Right cardiac atrium (tissue), 5 donors: Measurements from ENCODE around the gene PCDHGB5. TPM values are rescaled to one million over a fixed set of nuclear protein-coding genes. Genes with fewer than 3 reads are reported as not detected.
"Not testable (repeated sequence)": the region's sequence is repeated elsewhere in the genome, so short reads cannot be mapped to it uniquely, and the experiment has no call there.

Experiments
- ATAC-seq, 2 donors: fragments of 200-7000 bp; cut with Tn5 transposase; one replicate each; pipeline versions ENCODE4 v1.8.0 to v1.9.1; 2020; ENCODE audit warnings: moderate library complexity in 2 of 2, mild to moderate bottlenecking in 1 of 2
- DNase-seq, 3 donors: peaks; one replicate each; pipeline ENCODE4 v3.0.0-alpha.2; 2020
- H3K27ac ChIP-seq: one replicate; pipeline ENCODE4 v1.5.1; 2013; ENCODE audit warnings: mild to moderate bottlenecking, low read length, control low read depth, moderate library complexity
- H3K27me3 ChIP-seq: one replicate; pipeline ENCODE4 v1.6.1; 2013; ENCODE audit not compliant: control insufficient read depth, insufficient read depth
- H3K4me1 ChIP-seq: one replicate; pipeline ENCODE4 v1.6.1; 2013; ENCODE audit warnings: low read length; ENCODE audit not compliant: control insufficient read depth, insufficient read depth
- H3K4me3 ChIP-seq: one replicate; pipeline ENCODE4 v1.5.1; 2013; ENCODE audit warnings: low read length, control low read depth
- H3K9me3 ChIP-seq: one replicate; pipeline ENCODE4 v1.6.1; 2013; ENCODE audit warnings: low read length; ENCODE audit not compliant: control insufficient read depth
- WGBS: extraction: QIAGEN DNeasy Blood & Tissue Kit; methylation state at CpG from one replicate; pipeline ENCODE4 v1.1.7; 2013; 5-methylcytosine and 5-hydroxymethylcytosine counted together
- intact Hi-C, 4 donors: fragments of 100-400 bp; cut with DNase I; formaldehyde crosslinking; loops; one replicate each; pipeline versions ENCODE4 v1.11.0 to v1.14.0; 2022 to 2023
- polyA plus RNA-seq: library from polyadenylated mRNA; stranded (reverse); fragments of 200-250 nt; gene quantifications from one replicate; pipeline ENCODE4 v1.2.3, GENCODE V29; 2013
- total RNA-seq, 4 donors: library from RNA; stranded (reverse); fragmentation: NEBNext Ultra II Directional; extraction: Animal tissue kit (Norgen Biotek cat#: 25700); gene quantifications; one replicate each; pipeline ENCODE4 v1.2.1, GENCODE V29; 2021
- donor health status: healthy with polysubstance abuse.
- donor health status: DM: no; HTN: yes; CAD: no.
- donor health status: DM: no; HTN: no; CAD: no.
- donor health status: DM: no; HTN: yes; CAD: no; lungs with severe emphysema.
- donor health status: DM: yes; HTN: yes; CAD: no.

Gene PCDHGB5
- total and polyA plus RNA-seq, 5 donors: 3.3 to 8.6 (median 6.6) TPM

DNA sequence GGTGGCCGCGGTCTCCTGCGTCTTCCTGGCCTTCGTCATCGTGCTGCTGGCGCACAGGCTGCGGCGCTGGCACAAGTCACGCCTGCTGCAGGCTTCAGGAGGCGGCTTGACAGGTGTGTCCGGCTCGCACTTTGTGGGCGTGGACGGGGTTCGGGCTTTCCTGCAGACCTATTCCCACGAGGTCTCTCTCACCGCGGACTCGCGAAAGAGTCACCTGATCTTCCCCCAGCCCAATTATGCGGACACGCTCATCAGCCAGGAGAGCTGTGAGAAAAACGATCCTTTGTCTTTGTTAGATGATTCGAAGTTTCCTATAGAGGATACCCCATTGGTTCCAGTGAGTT, 17.5 kb downstream of the PCDHGB5 start:
- H3K27me3 ChIP-seq, ATAC-seq, H3K4me1 ChIP-seq, H3K9me3 ChIP-seq, H3K27ac ChIP-seq, DNase-seq, H3K4me3 ChIP-seq: not testable (repeated sequence)
- WGBS: 29% methylated on average over 24 of the region's 24 CpGs
- intact Hi-C loops: loop anchor here in 2 of 4 donors (5.0 to 10.0 kb wide), 2 partner anchors 110 to 142 kb away; no protein-coding TSS in a partner anchor

DNA sequence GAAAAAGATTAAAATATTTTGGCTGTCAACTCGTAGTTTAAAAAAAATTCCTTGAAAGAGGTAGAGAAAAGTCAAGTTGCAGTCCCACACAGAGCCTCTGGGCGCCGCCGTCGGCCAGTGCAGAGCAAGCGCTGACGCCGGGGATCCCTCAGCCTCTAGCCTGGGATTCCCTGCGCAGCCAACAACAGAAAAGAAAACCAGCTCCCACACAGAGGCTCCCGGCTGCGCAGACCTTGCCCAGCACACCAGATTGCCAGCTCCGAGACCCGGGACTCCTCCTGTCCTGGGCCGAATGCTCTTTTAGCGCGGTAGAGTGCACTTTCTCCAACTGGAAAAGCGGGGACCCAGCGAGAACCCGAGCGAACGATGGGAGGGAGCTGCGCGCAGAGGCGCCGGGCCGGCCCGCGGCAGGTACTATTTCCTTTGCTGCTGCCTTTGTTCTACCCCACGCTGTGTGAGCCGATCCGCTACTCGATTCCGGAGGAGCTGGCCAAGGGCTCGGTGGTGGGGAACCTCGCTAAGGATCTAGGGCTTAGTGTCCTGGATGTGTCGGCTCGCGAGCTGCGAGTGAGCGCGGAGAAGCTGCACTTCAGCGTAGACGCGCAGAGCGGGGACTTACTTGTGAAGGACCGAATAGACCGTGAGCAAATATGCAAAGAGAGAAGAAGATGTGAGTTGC, 19.9 kb downstream of the PCDHGB5 start, which contains the start of gene PCDHGB7:
TSS of gene PCDHGB7 (plus strand) at position 184 of the 679 bp plus-strand sequence. CDS start at position 367, 183 bp downstream.
- peak within 1 kb of the TSS; percentile 61 for H3K4me3 ChIP-seq
- ATAC-seq: peak; percentile 93 to 96
- not testable (repeated sequence) for H3K4me1 ChIP-seq, H3K27me3 ChIP-seq, H3K27ac ChIP-seq
- intact Hi-C loops: loop anchor here in 2 of 4 donors (5.0 to 10.0 kb wide), 2 partner anchors 107 to 140 kb away; no protein-coding TSS in a partner anchor
- peaks cover 15% of the 10 kb centered on the region for H3K9me3 ChIP-seq
- 6% methylated on average over 47 of the region's 47 CpGs for whole genome bisulfite sequencing
- peak; percentile 71 to 92 (median 90) for DNase-seq

DNA sequence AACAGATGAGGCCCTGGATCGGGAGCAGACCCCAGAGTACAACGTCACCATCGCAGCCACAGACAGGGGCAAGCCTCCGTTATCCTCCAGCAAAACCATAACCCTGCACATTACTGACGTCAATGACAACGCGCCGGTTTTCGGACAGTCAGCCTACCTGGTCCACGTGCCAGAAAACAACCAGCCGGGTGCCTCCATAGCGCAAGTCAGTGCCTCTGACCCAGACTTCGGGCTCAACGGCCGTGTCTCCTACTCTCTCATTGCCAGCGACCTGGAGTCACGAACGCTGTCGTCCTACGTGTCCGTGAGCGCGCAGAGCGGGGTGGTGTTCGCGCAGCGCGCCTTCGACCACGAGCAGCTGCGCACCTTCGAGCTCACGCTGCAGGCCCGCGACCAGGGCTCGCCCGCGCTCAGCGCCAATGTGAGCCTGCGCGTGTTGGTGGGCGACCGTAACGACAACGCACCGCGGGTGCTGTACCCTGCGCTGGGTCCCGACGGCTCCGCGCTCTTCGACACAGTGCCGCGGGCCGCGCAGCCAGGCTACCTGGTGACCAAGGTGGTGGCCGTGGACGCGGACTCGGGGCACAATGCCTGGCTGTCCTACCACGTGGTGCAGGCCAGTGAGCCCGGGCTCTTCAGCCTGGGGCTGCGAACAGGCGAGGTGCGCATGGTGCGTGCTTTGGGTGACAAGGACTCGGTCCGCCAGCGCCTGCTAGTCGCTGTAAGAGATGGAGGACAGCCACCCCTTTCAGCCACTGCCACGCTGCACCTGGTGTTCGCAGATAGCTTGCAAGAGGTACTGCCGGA, 21.5 kb downstream of the PCDHGB5 start:
- Histone ChIP-seq H3K4me1 (peaks cover 2% of the 10 kb centered on the region), H3K4me3 (no peak overlapping the region), H3K27me3 (no peaks in the 10 kb centered on the region), H3K9me3 (peaks cover 18% of the 10 kb centered on the region), H3K27ac (no peak overlapping the region)
- ATAC-seq: no peak
- WGBS: 30% methylated on average over 74 of the region's 74 CpGs
- intact Hi-C loops: loop anchor here in 2 of 4 donors (5.0 to 10.0 kb wide), 2 partner anchors 106 to 138 kb away; no protein-coding TSS in a partner anchor
- DNase-seq: no peak

DNA sequence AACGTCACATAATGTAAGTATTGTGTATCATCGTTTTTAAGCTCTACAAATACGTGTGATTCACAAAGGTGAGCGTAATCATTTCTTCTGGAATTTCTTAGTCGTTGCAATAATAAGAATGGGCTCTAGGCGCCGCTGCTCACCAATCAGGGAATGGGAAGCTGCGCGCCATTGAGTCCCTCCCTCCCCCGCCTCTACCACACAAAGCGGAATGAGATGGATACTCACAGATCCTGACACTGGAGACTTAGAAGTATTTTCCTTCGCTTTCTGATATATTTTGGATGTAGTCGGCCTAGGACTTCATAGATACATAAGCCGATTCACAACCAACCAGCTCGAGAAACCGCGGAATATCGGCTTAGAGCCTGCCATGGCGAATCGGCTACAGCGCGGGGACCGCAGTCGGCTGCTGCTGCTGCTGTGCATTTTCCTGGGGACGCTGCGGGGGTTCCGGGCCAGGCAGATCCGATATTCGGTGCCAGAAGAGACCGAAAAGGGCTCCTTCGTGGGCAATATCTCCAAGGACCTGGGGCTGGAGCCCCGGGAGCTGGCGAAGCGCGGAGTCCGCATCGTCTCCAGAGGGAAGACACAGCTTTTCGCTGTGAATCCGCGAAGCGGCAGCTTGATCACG, 23.2 kb downstream of the PCDHGB5 start, which contains the start of gene PCDHGA11:
TSS of gene PCDHGA11 (plus strand) at position 197 of the 634 bp plus-strand sequence. CDS start at position 374, 177 bp downstream.
- peak in 1 of 3 donors; percentile 56 for DNase-seq
- peak in 1 of 2 donors; percentile 39 for ATAC-seq
- Histone ChIP-seq H3K4me3 (peak within 1 kb of the TSS; percentile 49), H3K4me1 (peaks cover 2% of the 10 kb centered on the region), H3K9me3 (peaks cover 16% of the 10 kb centered on the region), H3K27me3 (no peaks in the 10 kb centered on the region), H3K27ac (no peak within 1 kb of the TSS)
- intact Hi-C loops: loop anchor here in 2 of 4 donors (10.0 kb wide), 2 partner anchors 46 to 104 kb away; partner anchors contain the start of genes PCDHGA6 (in 1 of the 2) and PCDHGB3 (in 1 of the 2)
- 13% methylated on average over 42 of the region's 42 CpGs for WGBS

DNA sequence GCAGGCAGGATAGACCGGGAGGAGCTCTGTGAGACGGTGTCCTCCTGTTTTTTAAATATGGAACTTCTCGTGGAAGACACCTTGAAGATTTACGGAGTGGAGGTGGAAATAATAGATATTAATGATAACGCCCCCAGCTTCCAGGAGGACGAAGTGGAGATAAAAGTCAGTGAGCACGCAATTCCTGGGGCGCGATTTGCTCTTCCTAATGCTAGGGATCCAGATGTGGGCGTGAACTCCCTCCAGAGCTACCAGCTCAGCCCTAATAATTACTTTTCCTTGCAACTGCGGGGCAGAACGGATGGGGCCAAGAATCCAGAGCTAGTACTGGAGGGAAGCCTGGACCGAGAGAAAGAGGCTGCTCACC, 23.7 kb downstream of the PCDHGB5 start:
- intact Hi-C loops: loop anchor here in 2 of 4 donors (10.0 kb wide), 2 partner anchors 47 to 103 kb away; partner anchors contain the start of genes PCDHGA6 (in 1 of the 2) and PCDHGB3 (in 1 of the 2)
- DNase-seq (no peak), ATAC-seq (no peak)
- peaks cover 19% of the 10 kb centered on the region for H3K9me3 ChIP-seq
- H3K4me1 ChIP-seq: peaks cover 2% of the 10 kb centered on the region
- no peak overlapping the region for H3K27ac ChIP-seq
- no peaks in the 10 kb centered on the region for H3K27me3 ChIP-seq
- 14% methylated on average over 13 of the region's 13 CpGs for WGBS
- peak overlapping the region; percentile 49 for H3K4me3 ChIP-seq

DNA sequence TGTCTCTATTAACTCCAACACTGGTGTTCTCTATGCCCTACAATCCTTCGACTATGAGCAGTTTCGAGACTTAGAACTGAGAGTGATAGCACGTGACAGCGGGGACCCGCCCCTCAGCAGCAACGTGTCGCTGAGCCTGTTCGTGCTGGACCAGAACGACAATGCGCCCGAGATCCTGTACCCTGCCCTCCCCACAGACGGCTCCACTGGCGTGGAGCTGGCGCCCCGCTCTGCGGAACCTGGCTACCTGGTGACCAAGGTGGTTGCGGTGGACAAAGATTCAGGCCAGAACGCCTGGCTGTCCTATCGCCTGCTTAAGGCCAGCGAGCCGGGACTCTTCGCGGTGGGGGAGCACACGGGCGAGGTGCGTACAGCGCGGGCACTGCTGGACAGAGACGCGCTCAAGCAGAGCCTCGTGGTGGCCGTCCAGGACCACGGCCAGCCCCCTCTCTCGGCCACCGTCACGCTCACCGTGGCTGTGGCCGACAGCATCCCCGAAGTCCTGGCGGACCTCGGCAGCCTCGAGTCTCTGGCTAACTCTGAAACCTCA, 25.1 kb downstream of the PCDHGB5 start:
- Histone ChIP-seq H3K27ac (no peak overlapping the region), H3K4me1 (peaks cover 2% of the 10 kb centered on the region), H3K4me3 (no peak overlapping the region), H3K27me3 (no peaks in the 10 kb centered on the region), H3K9me3 (peaks cover 24% of the 10 kb centered on the region)
- intact Hi-C loops: loop anchor here in 2 of 4 donors (10.0 kb wide), 2 partner anchors 48 to 102 kb away; partner anchors contain the start of genes PCDHGA6 (in 1 of the 2) and PCDHGB3 (in 1 of the 2)
- DNase-seq (peak in 1 of 3 donors; percentile 40), ATAC-seq (no peak)
- WGBS: 23% methylated on average over 42 of the region's 42 CpGs

DNA sequence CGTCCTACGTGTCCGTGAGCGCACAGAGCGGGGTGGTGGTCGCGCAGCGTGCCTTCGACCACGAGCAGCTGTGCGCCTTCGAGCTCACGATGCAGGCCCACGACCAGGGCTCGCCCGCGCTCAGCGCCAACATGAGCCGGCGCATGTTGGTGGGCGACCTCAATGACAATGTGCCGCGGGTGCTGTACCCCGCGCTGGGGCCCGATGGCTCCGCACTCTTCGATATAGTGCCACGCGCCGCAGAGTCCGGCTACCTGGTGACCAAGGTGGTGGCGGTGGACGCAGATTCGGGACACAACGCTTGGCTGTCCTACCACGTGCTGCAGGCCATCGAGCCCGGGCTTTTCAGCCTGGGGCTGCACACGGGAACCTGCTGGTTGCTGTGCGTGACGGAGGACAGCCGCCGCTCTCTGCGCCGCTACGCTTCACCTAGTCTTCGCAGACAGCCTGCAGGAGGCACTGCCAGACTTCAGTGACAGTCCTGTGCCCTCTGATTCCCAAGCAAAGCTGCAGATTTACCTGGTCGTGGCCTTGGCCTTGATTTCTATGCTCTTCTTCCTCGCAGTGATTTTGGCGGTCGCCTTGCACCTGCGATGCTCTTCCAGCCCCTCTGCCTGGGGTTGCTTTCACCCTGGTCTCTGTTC, 30.2 kb downstream of the PCDHGB5 start:
- peaks cover 13% of the 10 kb centered on the region for H3K9me3 ChIP-seq
- WGBS: 42% methylated on average over 53 of the region's 53 CpGs
- intact Hi-C loops: loop anchor here in 2 of 4 donors (5.0 to 10.0 kb wide), 3 partner anchors 53 to 129 kb away; partner anchors contain the start of genes PCDHGA6 (in 1 of the 2) and PCDHGB3 (in 1 of the 2)
- no peak overlapping the region for H3K4me3 ChIP-seq
- no peak for ATAC-seq
- H3K4me1 ChIP-seq: no peaks in the 10 kb centered on the region
- peak in 1 of 3 donors; percentile 41 for DNase-seq
- no peak overlapping the region for H3K27ac ChIP-seq
- H3K27me3 ChIP-seq: no peaks in the 10 kb centered on the region

DNA sequence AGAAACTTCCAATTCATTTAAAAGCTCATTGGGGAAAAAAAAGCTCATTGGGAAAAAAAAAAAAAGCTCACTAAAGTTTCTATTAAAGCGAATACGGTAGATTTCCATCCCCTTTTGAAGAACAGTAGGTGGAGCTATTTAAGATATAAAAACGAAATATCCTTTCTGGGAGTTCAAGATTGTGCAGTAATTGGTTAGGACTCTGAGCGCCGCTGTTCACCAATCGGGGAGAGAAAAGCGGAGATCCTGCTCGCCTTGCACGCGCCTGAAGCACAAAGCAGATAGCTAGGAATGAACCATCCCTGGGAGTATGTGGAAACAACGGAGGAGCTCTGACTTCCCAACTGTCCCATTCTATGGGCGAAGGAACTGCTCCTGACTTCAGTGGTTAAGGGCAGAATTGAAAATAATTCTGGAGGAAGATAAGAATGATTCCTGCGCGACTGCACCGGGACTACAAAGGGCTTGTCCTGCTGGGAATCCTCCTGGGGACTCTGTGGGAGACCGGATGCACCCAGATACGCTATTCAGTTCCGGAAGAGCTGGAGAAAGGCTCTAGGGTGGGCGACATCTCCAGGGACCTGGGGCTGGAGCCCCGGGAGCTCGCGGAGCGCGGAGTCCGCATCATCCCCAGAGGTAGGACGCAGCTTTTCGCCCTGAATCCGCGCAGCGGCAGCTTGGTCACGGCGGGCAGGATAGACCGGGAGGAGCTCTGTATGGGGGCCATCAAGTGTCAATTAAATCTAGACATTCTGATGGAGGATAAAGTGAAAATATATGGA, 32.8 kb downstream of the PCDHGB5 start, which contains the start of gene PCDHGA12:
TSS of gene PCDHGA12 (plus strand) at position 176 of the 782 bp plus-strand sequence. CDS start at position 429, 253 bp downstream.
- H3K27me3 ChIP-seq: no peaks in the 10 kb centered on the region

DNA sequence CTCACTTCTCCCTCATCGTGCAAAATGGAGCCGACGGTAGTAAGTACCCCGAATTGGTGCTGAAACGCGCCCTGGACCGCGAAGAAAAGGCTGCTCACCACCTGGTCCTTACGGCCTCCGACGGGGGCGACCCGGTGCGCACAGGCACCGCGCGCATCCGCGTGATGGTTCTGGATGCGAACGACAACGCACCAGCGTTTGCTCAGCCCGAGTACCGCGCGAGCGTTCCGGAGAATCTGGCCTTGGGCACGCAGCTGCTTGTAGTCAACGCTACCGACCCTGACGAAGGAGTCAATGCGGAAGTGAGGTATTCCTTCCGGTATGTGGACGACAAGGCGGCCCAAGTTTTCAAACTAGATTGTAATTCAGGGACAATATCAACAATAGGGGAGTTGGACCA, 33.5 kb downstream of the PCDHGB5 start:
- 10% methylated on average over 37 of the region's 37 CpGs for WGBS
- ATAC-seq (peak in 1 of 2 donors; percentile 56), DNase-seq (peak in 1 of 3 donors; percentile 67)
- intact Hi-C loops: loop anchor here in 1 of 4 donors (5.0 kb wide), 1 partner anchor 91 kb away; no protein-coding TSS in a partner anchor
- Histone ChIP-seq H3K27ac (no peak overlapping the region), H3K9me3 (peaks cover 9% of the 10 kb centered on the region), H3K4me1 (no peaks in the 10 kb centered on the region), H3K4me3 (peak overlapping the region; percentile 1), H3K27me3 (no peaks in the 10 kb centered on the region)

More for the DNA sequence above, 32.8 kb downstream of the PCDHGB5 start, which contains the start of gene PCDHGA12:
- peaks cover 11% of the 10 kb centered on the region for H3K9me3 ChIP-seq
- no peaks in the 10 kb centered on the region for H3K4me1 ChIP-seq
- H3K4me3 ChIP-seq: peak within 1 kb of the TSS; percentile 1
- 12% methylated on average over 33 of the region's 33 CpGs for whole genome bisulfite sequencing
- peak; percentile 66 to 81 (median 75) for DNase-seq
- ATAC-seq: peak; percentile 86 to 89
- H3K27ac ChIP-seq: no peak within 1 kb of the TSS
- intact Hi-C loops: loop anchor here in 1 of 4 donors (5.0 kb wide), 1 partner anchor 92 kb away; no protein-coding TSS in a partner anchor
